Measurements from ENCODE around the gene ICAM1. TPM values are rescaled to one million over a fixed set of nuclear protein-coding genes. Genes with fewer than 3 reads are reported as not detected.

The ICAM1 gene
- total and polyA plus RNA-seq, 2 of the 8 experiments (the other 6 are each of a cell fraction or from before 2014, with no cell fraction given) = 4.0 to 9.4 TPM

DNA sequence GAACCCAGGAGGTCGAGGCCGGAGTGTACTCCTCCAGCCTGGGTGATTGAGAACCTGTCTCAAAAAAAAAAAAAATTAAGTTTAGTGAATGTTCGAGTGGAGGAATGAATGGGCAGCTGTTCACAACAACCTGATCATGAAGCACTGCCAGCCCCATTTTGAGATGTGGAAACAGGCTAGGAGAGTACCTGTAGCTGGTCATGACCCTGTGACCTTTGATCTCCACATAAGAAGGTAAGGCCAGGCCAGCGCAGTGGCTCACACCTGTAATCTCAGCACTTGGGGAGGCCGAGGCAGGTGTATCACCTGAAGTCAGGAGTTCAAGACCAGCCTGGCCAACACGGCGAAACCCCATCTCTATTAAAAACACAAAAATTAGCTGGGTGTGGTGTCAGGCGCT is 54.8 kb downstream of the ICAM1 start:
- no peak overlapping the region for H3K18ac ChIP-seq (ENCODE audit: extremely low read depth, low read length)
- H2BK120ac ChIP-seq (replicated peaks; ENCODE audit: low read depth, low read length) = no peak overlapping the region
- no peak overlapping the region for H3K27ac ChIP-seq (ENCODE audit: low read depth, low read length)
- H3K36me3 ChIP-seq (ENCODE audit: control insufficient read depth in 2 of 4, insufficient read depth in 4 of 4, low read length in 3 of 4) = peaks cover 38 to 82% (median 66%) of the 10 kb centered on the region in 4 experiments
- POLR2A ChIA-PET (ENCODE audit: partially characterized antibody) = interaction anchor here (0.6 to 1.9 kb wide), 4 partner anchors 10 to 71 kb away, joined by 3 read pairs; partner anchors contain the start of genes FDX2 and ZGLP1
- no peaks in the 10 kb centered on the region; a peak in 1 of 7 replicates for H3K27me3 ChIP-seq (replicated peaks in 1 of 4; ENCODE audit: control insufficient read depth in 3 of 4, extremely low read depth in 1 of 4, insufficient read depth in 3 of 4, low read length in 3 of 4)
- no peak overlapping the region for H4K91ac ChIP-seq (replicated peaks; ENCODE audit: insufficient read length, low read length)
- H2BK12ac ChIP-seq (ENCODE audit: low read depth, low read length) = no peak overlapping the region
- H4K5ac ChIP-seq (ENCODE audit: insufficient read length, low read depth, low read length) = no peak overlapping the region
- WGBS, 2 experiments (ENCODE audit: extremely low coverage in 1 of 2, insufficient coverage in 1 of 2, insufficient read length in 1 of 2, insufficient replicate concordance in 2 of 2, low coverage in 1 of 2, low lambda C conversion rate in 2 of 2, missing lambda C conversion rate in 1 of 2) = 92% methylated on average over 8 of the region's 8 CpGs; no CpG with 5 or more reads in 1 of the 2 experiments
- H4K8ac ChIP-seq (ENCODE audit: extremely low read depth, insufficient read depth, low read length) = no peak overlapping the region
- no peak overlapping the region for H3K4me3 ChIP-seq (ENCODE audit: extremely low read depth in 1 of 4, insufficient read depth in 2 of 4, low read depth in 3 of 4, low read length in 4 of 4)
- no peaks in the 10 kb centered on the region for H3K4me1 ChIP-seq (replicated peaks in 1 of 4; ENCODE audit: control insufficient read depth in 3 of 4, insufficient read depth in 4 of 4, low read length in 3 of 4)
- H2BK20ac ChIP-seq (ENCODE audit: low read length) = no peak overlapping the region
- H2BK15ac ChIP-seq (ENCODE audit: low read length) = no peak overlapping the region
- H3K23me2 ChIP-seq (ENCODE audit: low read depth, low read length) = no peaks in the 10 kb centered on the region; the same call in 1 of the 2 replicates
- no peak for DNase-seq (ENCODE audit: low read depth in 1 of 2, low spot score in 2 of 2)
- H3K79me1 ChIP-seq (ENCODE audit: low read depth, low read length) = peaks cover 2% of the 10 kb centered on the region; the same call in 1 of the 2 replicates
- no peak overlapping the region for H3K9ac ChIP-seq (replicated peaks in 1 of 4; ENCODE audit: extremely low read depth in 1 of 4, low read depth in 3 of 4, low read length in 3 of 4)
- H3K4ac ChIP-seq (replicated peaks; ENCODE audit: insufficient read length, low read depth, low read length) = no peak overlapping the region
- peaks cover 0 to 6% of the 10 kb centered on the region in 2 experiments; a peak in 1 of 4 replicates for H3K79me2 ChIP-seq (ENCODE audit: control insufficient read depth in 1 of 2, insufficient read depth in 2 of 2, low read length in 2 of 2)
- H3K14ac ChIP-seq (ENCODE audit: insufficient read length) = no peak overlapping the region
- H3K23ac ChIP-seq (ENCODE audit: insufficient read length) = no peak overlapping the region
- peaks cover 3 to 26% of the 10 kb centered on the region in 2 experiments for H4K20me1 ChIP-seq (replicated peaks in 1 of 2; ENCODE audit: control insufficient read depth in 1 of 2, insufficient read depth in 2 of 2, low read length in 2 of 2)
- no peak for FAIRE-seq
- no peak overlapping the region for H3K4me2 ChIP-seq (ENCODE audit: insufficient read depth in 1 of 2, low read depth in 2 of 2, low read length in 2 of 2)
- H2BK5ac ChIP-seq (ENCODE audit: low read depth, low read length) = no peak overlapping the region
- H2AK5ac ChIP-seq (ENCODE audit: low read depth, low read length) = no peak overlapping the region
- CTCF ChIA-PET (ENCODE audit: partially characterized antibody) = interaction anchor here (0.6 to 2.2 kb wide), 5 partner anchors 49 to 67 kb away, joined by 3 to 7 read pairs (median 3); partner anchors contain the start of gene ICAM1
- H3K56ac ChIP-seq (replicated peaks; ENCODE audit: insufficient read length, low read depth, low read length) = no peak overlapping the region
- H2AFZ ChIP-seq (ENCODE audit: low read length) = no peak overlapping the region
- no peaks in the 10 kb centered on the region for H3K9me3 ChIP-seq (ENCODE audit: insufficient read depth in 2 of 2, low read depth in 1 of 2, low read length in 1 of 2)
- TF ChIP-seq ASH2L (IDR thresholded peaks at IDR 0.05; ENCODE audit: low read length) = no peak
- no peak for TF ChIP-seq CHD2 (IDR thresholded peaks at IDR 0.05; ENCODE audit: low read length)
- TF ChIP-seq CBX5 (IDR thresholded peaks at IDR 0.05; ENCODE audit: low read depth, low read length) = no peak
- no peak for TF ChIP-seq SIN3A (conservative IDR thresholded peaks at IDR 0.05 in 1 of 2, IDR thresholded peaks at IDR 0.05 in 1 of 2; ENCODE audit: low read depth in 1 of 2, low read length in 2 of 2)
- no peak for TF ChIP-seq JUN (IDR thresholded peaks at IDR 0.05; ENCODE audit: low read depth, low read length)
- TF ChIP-seq KDM4A (IDR thresholded peaks at IDR 0.05; ENCODE audit: low read depth, low read length, severe bottlenecking) = no peak
- TF ChIP-seq NANOG (IDR thresholded peaks at IDR 0.05; ENCODE audit: insufficient read depth, low read depth, low read length, poor library complexity, severe bottlenecking) = no peak
- no peak for TF ChIP-seq EP300 (IDR thresholded peaks at IDR 0.05; ENCODE audit: borderline replicate concordance in 1 of 2, low read depth in 2 of 2, low read length in 2 of 2)
- TF ChIP-seq PHF8 (conservative IDR thresholded peaks at IDR 0.05; ENCODE audit: low read depth, low read length) = no peak
- no peak for TF ChIP-seq TBP (IDR thresholded peaks at IDR 0.05; ENCODE audit: low read depth, low read length)
- no peak for TF ChIP-seq GTF2F1 (IDR thresholded peaks at IDR 0.05; ENCODE audit: borderline replicate concordance, low read depth, low read length)

Data from H1 (cell line).